ENCODE data around the gene TIMM22.

The TIMM22 gene

GRCh38 chr17:996554-997344 lies at the start of gene TIMM22 (continued):
- TF ChIP-seq ZBTB44 (tag by site-specific recombination; IDR thresholded peaks at IDR 0.05): peak; percentile 70; the same call in 1 of the 2 replicates
- no peak for TF ChIP-seq ZNF404 (tag by site-specific recombination; IDR thresholded peaks at IDR 0.05)
- 0 out of 2 replicates have a peak, but pooled peaks have one; percentile 13 for TF ChIP-seq ZNF133 (tag by site-specific recombination; IDR thresholded peaks at IDR 0.05)
- peak; percentile 96 for TF ChIP-seq ZXDB (tag by site-specific recombination; IDR thresholded peaks at IDR 0.05)
- no peak for TF ChIP-seq ZNF155 (tag by site-specific recombination; IDR thresholded peaks at IDR 0.05)
- no peak for TF ChIP-seq ZBTB49 (tag by site-specific recombination; IDR thresholded peaks at IDR 0.05; ENCODE audit: low read depth)
- TF ChIP-seq, protein P1, sequence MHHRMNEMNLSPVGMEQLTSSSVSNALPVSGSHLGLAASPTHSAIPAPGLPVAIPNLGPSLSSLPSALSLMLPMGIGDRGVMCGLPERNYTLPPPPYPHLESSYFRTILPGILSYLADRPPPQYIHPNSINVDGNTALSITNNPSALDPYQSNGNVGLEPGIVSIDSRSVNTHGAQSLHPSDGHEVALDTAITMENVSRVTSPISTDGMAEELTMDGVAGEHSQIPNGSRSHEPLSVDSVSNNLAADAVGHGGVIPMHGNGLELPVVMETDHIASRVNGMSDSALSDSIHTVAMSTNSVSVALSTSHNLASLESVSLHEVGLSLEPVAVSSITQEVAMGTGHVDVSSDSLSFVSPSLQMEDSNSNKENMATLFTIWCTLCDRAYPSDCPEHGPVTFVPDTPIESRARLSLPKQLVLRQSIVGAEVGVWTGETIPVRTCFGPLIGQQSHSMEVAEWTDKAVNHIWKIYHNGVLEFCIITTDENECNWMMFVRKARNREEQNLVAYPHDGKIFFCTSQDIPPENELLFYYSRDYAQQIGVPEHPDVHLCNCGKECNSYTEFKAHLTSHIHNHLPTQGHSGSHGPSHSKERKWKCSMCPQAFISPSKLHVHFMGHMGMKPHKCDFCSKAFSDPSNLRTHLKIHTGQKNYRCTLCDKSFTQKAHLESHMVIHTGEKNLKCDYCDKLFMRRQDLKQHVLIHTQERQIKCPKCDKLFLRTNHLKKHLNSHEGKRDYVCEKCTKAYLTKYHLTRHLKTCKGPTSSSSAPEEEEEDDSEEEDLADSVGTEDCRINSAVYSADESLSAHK (tag by site-specific recombination; IDR thresholded peaks at IDR 0.05): peak; percentile 68
- TF ChIP-seq, protein P2, sequence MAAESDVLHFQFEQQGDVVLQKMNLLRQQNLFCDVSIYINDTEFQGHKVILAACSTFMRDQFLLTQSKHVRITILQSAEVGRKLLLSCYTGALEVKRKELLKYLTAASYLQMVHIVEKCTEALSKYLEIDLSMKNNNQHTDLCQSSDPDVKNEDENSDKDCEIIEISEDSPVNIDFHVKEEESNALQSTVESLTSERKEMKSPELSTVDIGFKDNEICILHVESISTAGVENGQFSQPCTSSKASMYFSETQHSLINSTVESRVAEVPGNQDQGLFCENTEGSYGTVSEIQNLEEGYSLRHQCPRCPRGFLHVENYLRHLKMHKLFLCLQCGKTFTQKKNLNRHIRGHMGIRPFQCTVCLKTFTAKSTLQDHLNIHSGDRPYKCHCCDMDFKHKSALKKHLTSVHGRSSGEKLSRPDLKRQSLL (tag by site-specific recombination; IDR thresholded peaks at IDR 0.05): peak; percentile 26; the same call in 1 of the 2 replicates
- TF ChIP-seq PRDM10 (tag by site-specific recombination; IDR thresholded peaks at IDR 0.05): peak; percentile 41; the same call in 1 of the 2 replicates
- peak; percentile 93 for TF ChIP-seq ZFHX2 (tag by site-specific recombination; conservative IDR thresholded peaks at IDR 0.05)
- TF ChIP-seq, protein P3, sequence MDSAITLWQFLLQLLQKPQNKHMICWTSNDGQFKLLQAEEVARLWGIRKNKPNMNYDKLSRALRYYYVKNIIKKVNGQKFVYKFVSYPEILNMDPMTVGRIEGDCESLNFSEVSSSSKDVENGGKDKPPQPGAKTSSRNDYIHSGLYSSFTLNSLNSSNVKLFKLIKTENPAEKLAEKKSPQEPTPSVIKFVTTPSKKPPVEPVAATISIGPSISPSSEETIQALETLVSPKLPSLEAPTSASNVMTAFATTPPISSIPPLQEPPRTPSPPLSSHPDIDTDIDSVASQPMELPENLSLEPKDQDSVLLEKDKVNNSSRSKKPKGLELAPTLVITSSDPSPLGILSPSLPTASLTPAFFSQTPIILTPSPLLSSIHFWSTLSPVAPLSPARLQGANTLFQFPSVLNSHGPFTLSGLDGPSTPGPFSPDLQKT (IDR thresholded peaks at IDR 0.05; ENCODE audit: borderline replicate concordance, low read depth, low read length): no peak
- TF ChIP-seq, protein P4, sequence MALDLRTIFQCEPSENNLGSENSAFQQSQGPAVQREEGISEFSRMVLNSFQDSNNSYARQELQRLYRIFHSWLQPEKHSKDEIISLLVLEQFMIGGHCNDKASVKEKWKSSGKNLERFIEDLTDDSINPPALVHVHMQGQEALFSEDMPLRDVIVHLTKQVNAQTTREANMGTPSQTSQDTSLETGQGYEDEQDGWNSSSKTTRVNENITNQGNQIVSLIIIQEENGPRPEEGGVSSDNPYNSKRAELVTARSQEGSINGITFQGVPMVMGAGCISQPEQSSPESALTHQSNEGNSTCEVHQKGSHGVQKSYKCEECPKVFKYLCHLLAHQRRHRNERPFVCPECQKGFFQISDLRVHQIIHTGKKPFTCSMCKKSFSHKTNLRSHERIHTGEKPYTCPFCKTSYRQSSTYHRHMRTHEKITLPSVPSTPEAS (tag by site-specific recombination; IDR thresholded peaks at IDR 0.05): peak; percentile 67; the same call in 1 of the 2 replicates
- no peak for TF ChIP-seq ZNF354C (tag by site-specific recombination; IDR thresholded peaks at IDR 0.05; ENCODE audit: borderline replicate concordance, low read depth)
- no peak for TF ChIP-seq ZNF138 (tag by site-specific recombination; IDR thresholded peaks at IDR 0.05; ENCODE audit: borderline replicate concordance)
- TF ChIP-seq SP7 (tag by site-specific recombination; IDR thresholded peaks at IDR 0.05): peak; percentile 90
- TF ChIP-seq ZNF776 (tag by site-specific recombination; IDR thresholded peaks at IDR 0.05; ENCODE audit: borderline replicate concordance): no peak
- TF ChIP-seq HOXC10 (CRISPR knock-in tag; IDR thresholded peaks at IDR 0.05): peak; percentile 72; the same call in 1 of the 2 replicates
- TF ChIP-seq EGR2 (tag by site-specific recombination; IDR thresholded peaks at IDR 0.05; ENCODE audit: low read depth): peak; percentile 86
- peak; percentile 24; the same call in 1 of the 2 replicates for TF ChIP-seq BCL6B (tag by site-specific recombination; IDR thresholded peaks at IDR 0.05)
- TF ChIP-seq KLF10 (tag by site-specific recombination; IDR thresholded peaks at IDR 0.05): peak; percentile 78; the same call in 1 of the 2 replicates
- TF ChIP-seq PRDM1 (tag by site-specific recombination; IDR thresholded peaks at IDR 0.05): peak; percentile 79
- TF ChIP-seq SETDB1 (IDR thresholded peaks at IDR 0.05; ENCODE audit: insufficient read length, low read length): no peak
- TF ChIP-seq ZNF174 (tag by site-specific recombination; IDR thresholded peaks at IDR 0.05): no peak

Measured in HEK293 (cell line).